ENCODE measurements around the gene LBX1. TPM values are rescaled to one million over a fixed set of nuclear protein-coding genes. Genes with fewer than 3 reads are reported as not detected.
A peak's percentile ranks its signal among the peaks of the same experiment; 100 is the strongest.

LBX1 gene
- total and polyA plus RNA-seq, 7 experiments from 2014 or later, result not detected

- POLR2A ChIA-PET, result no interaction called here
- peak overlapping the region in 9 of 10 donors; percentile 52 to 85 (median 69) for H3K4me3 Mint-ChIP-seq
Measured at GRCh38 chr10:101236376-101237080, 7.3 kb upstream of the LBX1 start.

DNA sequence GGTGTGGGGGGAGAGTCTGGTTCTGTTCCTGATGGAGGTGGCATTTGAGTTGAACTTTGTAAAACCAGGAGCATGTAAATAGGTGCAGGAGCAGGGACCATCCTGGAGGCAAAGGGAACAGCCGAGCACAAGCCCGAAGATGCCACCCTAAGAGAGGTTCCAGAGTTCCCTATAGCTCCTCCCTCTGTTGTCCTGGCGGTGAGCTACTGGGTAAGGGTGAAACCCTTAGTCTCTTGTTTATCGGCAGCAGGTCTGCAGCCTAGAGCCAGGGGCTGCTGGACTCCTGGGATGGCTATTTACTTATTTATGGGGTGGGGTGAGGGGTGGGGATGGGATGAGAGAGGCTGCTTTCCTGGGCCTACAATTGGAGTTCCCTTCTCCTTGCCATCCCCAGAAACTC, 6.5 kb upstream of the LBX1 start:
- H3K27ac ChIP-seq (ENCODE audit: low read depth, low read length), result no peak overlapping the region
- ATAC-seq, result no peak
- H3K4me3 Mint-ChIP-seq, result peak overlapping the region in 4 of 10 donors; percentile 37 to 80 (median 58)
- peak overlapping the region in 1 of 9 donors; percentile 51 for H3K27ac Mint-ChIP-seq
- H3K4me1 ChIP-seq (ENCODE audit: control insufficient read depth in 2 of 2, insufficient read depth in 2 of 2, low read length in 2 of 2), result peaks cover 6 to 16% of the 10 kb centered on the region in 2 donors
- no peaks in the 10 kb centered on the region for H3K9me3 ChIP-seq (ENCODE audit: control insufficient read depth in 2 of 3, low read length in 3 of 3)
- H3K27me3 Mint-ChIP-seq, result peaks cover 83 to 95% (median 88%) of the 10 kb centered on the region in 5 donors
- POLR2A ChIA-PET, result no interaction called here
- H3K27me3 ChIP-seq (ENCODE audit: control insufficient read depth in 2 of 2, insufficient read depth in 2 of 2, low read length in 2 of 2), result peaks cover 19 to 41% of the 10 kb centered on the region in 2 donors
- H3K9me3 Mint-ChIP-seq, result peaks cover 0 to 2% (median 0%) of the 10 kb centered on the region in 11 donors
- intact Hi-C loops (cut with micrococcal nuclease), result no loop called here
- DNase-seq, result no peak
- H3K36me3 Mint-ChIP-seq, result no peaks in the 10 kb centered on the region
- H3K4me3 ChIP-seq (ENCODE audit: low read length), result no peak overlapping the region
- no peaks in the 10 kb centered on the region for H3K36me3 ChIP-seq (ENCODE audit: control insufficient read depth in 2 of 3, insufficient read depth in 3 of 3, low read length in 3 of 3)
- H3K4me1 Mint-ChIP-seq, result peaks cover 9 to 24% (median 18%) of the 10 kb centered on the region in 7 donors
- CTCF ChIA-PET, result interaction anchor here (1.0 kb wide), 1 partner anchor 22 kb away, joined by 4 read pairs; no protein-coding TSS in a partner anchor

More at GRCh38 chr10:101236376-101237080, 7.3 kb upstream of the LBX1 start:
- Mint-ChIP-seq H3K9me3 (peaks cover 0 to 3% (median 0%) of the 10 kb centered on the region in 11 donors), H3K36me3 (no peaks in the 10 kb centered on the region), H3K4me1 (peaks cover 9 to 24% (median 15%) of the 10 kb centered on the region in 7 donors), H3K27me3 (peaks cover 83 to 92% (median 87%) of the 10 kb centered on the region in 5 donors), H3K27ac (no peak overlapping the region)
- DNase-seq (no peak), ATAC-seq (no peak)
- CTCF ChIA-PET, result no interaction called here
- no peaks in the 10 kb centered on the region for H3K9me3 ChIP-seq (ENCODE audit: control insufficient read depth in 2 of 3, low read length in 3 of 3)
- no peak overlapping the region for H3K27ac ChIP-seq (ENCODE audit: low read depth, low read length)
- peaks cover 6 to 16% of the 10 kb centered on the region in 2 donors for H3K4me1 ChIP-seq (ENCODE audit: control insufficient read depth in 2 of 2, insufficient read depth in 2 of 2, low read length in 2 of 2)
- H3K27me3 ChIP-seq (ENCODE audit: control insufficient read depth in 2 of 2, insufficient read depth in 2 of 2, low read length in 2 of 2), result peaks cover 19 to 41% of the 10 kb centered on the region in 2 donors
- H3K36me3 ChIP-seq (ENCODE audit: control insufficient read depth in 2 of 3, insufficient read depth in 3 of 3, low read length in 3 of 3), result no peaks in the 10 kb centered on the region
- H3K4me3 ChIP-seq (ENCODE audit: low read length), result no peak overlapping the region
- intact Hi-C loops (cut with micrococcal nuclease), result no loop called here

GRCh38 chr10:101234333-101234732, 5.1 kb upstream of the LBX1 start:
- Histone ChIP-seq H3K4me1 (ENCODE audit: control insufficient read depth in 2 of 2, insufficient read depth in 2 of 2, low read length in 2 of 2) (peaks cover 6 to 21% of the 10 kb centered on the region in 2 donors), H3K36me3 (ENCODE audit: control insufficient read depth in 2 of 3, insufficient read depth in 3 of 3, low read length in 3 of 3) (no peaks in the 10 kb centered on the region), H3K27ac (ENCODE audit: low read depth, low read length) (no peak overlapping the region), H3K9me3 (ENCODE audit: control insufficient read depth in 2 of 3, low read length in 3 of 3) (no peaks in the 10 kb centered on the region), H3K27me3 (ENCODE audit: control insufficient read depth in 2 of 2, insufficient read depth in 2 of 2, low read length in 2 of 2) (peaks cover 19 to 49% of the 10 kb centered on the region in 2 donors), H3K4me3 (ENCODE audit: low read length) (no peak overlapping the region)
- Mint-ChIP-seq H3K9me3 (peaks cover 0 to 2% (median 0%) of the 10 kb centered on the region in 11 donors), H3K27me3 (peaks cover 80 to 89% (median 85%) of the 10 kb centered on the region in 5 donors), H3K27ac (peak overlapping the region in 1 of 9 donors; percentile 35), H3K4me1 (peaks cover 13 to 28% (median 23%) of the 10 kb centered on the region in 7 donors), H3K36me3 (no peaks in the 10 kb centered on the region), H3K4me3 (no peak overlapping the region)
- ATAC-seq (no peak), DNase-seq (no peak)
- POLR2A ChIA-PET, result no interaction called here
- intact Hi-C loops (cut with micrococcal nuclease), result no loop called here
- CTCF ChIA-PET, result interaction anchor here (1.0 kb wide), 1 partner anchor 21 kb away, joined by 3 read pairs; no protein-coding TSS in a partner anchor

DNA sequence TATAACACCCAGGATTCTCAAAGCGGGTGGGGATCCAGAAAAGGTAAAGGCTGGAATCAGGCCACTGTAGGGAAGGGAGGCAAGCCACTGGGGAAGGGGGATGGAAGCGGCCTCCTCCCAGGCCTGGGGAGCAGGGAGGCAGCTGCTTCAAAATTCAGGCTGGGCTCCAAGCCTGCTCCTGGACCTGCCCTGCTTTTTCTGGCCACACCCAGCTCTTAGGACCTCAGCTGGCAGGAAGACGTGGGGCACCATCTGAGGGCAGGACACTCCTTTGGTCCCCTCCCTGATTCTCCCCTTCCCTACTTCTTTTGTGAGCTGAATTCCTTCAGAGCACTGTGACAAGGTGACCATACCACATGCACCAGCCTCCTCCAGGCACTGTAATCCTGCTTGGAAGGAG, 4.6 kb upstream of the LBX1 start:
- DNase-seq, result no peak
- Histone ChIP-seq H3K27ac (ENCODE audit: low read depth, low read length) (no peak overlapping the region), H3K36me3 (ENCODE audit: control insufficient read depth in 2 of 3, insufficient read depth in 3 of 3, low read length in 3 of 3) (no peaks in the 10 kb centered on the region), H3K27me3 (ENCODE audit: control insufficient read depth in 2 of 2, insufficient read depth in 2 of 2, low read length in 2 of 2) (peaks cover 18 to 51% of the 10 kb centered on the region in 2 donors), H3K4me1 (ENCODE audit: control insufficient read depth in 2 of 2, insufficient read depth in 2 of 2, low read length in 2 of 2) (peaks cover 9 to 23% of the 10 kb centered on the region in 2 donors), H3K9me3 (ENCODE audit: control insufficient read depth in 2 of 3, low read length in 3 of 3) (no peaks in the 10 kb centered on the region), H3K4me3 (ENCODE audit: low read length) (no peak overlapping the region)
- Mint-ChIP-seq H3K27me3 (peaks cover 79 to 88% (median 84%) of the 10 kb centered on the region in 5 donors), H3K9me3 (peaks cover 0 to 4% (median 0%) of the 10 kb centered on the region in 11 donors), H3K27ac (no peak overlapping the region), H3K36me3 (no peaks in the 10 kb centered on the region), H3K4me3 (no peak overlapping the region), H3K4me1 (peaks cover 16 to 32% (median 25%) of the 10 kb centered on the region in 7 donors)
- ChIA-PET POLR2A (no interaction called here), CTCF (interaction anchor here (1.0 to 1.6 kb wide), 2 partner anchors 18 to 20 kb away, joined by 3 read pairs; no protein-coding TSS in a partner anchor)
- intact Hi-C loops (cut with micrococcal nuclease), result no loop called here
- ATAC-seq, result no peak

DNA sequence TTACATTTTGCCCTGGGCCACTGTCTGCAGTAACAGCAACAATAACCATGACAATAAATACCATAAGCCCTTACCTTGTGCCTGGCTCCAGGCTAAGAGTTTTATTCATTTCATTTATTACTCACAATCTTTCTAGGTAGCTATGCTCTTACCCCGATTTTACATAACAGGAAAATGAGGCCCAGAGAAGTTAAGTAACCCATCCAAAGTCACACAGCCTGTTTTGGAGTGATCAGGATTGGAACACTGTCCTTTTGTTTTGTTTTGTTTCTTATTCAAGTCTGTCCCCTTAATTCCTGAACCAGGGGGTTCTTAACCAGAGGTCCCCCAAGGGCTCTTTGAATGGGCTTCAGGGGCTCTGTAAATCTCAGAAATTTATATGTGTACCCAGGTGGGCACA, 4.2 kb upstream of the LBX1 start:
- Mint-ChIP-seq H3K27ac (no peak overlapping the region), H3K36me3 (no peaks in the 10 kb centered on the region), H3K9me3 (peaks cover 0 to 4% (median 0%) of the 10 kb centered on the region in 11 donors), H3K4me3 (no peak overlapping the region), H3K27me3 (peaks cover 79 to 85% (median 83%) of the 10 kb centered on the region in 5 donors), H3K4me1 (peaks cover 16 to 32% (median 25%) of the 10 kb centered on the region in 7 donors)
- no peak overlapping the region for H3K4me3 ChIP-seq (ENCODE audit: low read length)
- intact Hi-C loops (cut with micrococcal nuclease), result no loop called here
- H3K27me3 ChIP-seq (ENCODE audit: control insufficient read depth in 2 of 2, insufficient read depth in 2 of 2, low read length in 2 of 2), result peaks cover 14 to 48% of the 10 kb centered on the region in 2 donors
- no peaks in the 10 kb centered on the region for H3K9me3 ChIP-seq (ENCODE audit: control insufficient read depth in 2 of 3, low read length in 3 of 3)
- POLR2A ChIA-PET, result no interaction called here
- H3K36me3 ChIP-seq (ENCODE audit: control insufficient read depth in 2 of 3, insufficient read depth in 3 of 3, low read length in 3 of 3), result no peaks in the 10 kb centered on the region
- no peak for DNase-seq
- CTCF ChIA-PET, result interaction anchor here (1.0 to 1.6 kb wide), 2 partner anchors 18 to 20 kb away, joined by 3 read pairs; no protein-coding TSS in a partner anchor
- peaks cover 9 to 24% of the 10 kb centered on the region in 2 donors for H3K4me1 ChIP-seq (ENCODE audit: control insufficient read depth in 2 of 2, insufficient read depth in 2 of 2, low read length in 2 of 2)
- ATAC-seq, result no peak
- H3K27ac ChIP-seq (ENCODE audit: low read depth, low read length), result no peak overlapping the region

DNA sequence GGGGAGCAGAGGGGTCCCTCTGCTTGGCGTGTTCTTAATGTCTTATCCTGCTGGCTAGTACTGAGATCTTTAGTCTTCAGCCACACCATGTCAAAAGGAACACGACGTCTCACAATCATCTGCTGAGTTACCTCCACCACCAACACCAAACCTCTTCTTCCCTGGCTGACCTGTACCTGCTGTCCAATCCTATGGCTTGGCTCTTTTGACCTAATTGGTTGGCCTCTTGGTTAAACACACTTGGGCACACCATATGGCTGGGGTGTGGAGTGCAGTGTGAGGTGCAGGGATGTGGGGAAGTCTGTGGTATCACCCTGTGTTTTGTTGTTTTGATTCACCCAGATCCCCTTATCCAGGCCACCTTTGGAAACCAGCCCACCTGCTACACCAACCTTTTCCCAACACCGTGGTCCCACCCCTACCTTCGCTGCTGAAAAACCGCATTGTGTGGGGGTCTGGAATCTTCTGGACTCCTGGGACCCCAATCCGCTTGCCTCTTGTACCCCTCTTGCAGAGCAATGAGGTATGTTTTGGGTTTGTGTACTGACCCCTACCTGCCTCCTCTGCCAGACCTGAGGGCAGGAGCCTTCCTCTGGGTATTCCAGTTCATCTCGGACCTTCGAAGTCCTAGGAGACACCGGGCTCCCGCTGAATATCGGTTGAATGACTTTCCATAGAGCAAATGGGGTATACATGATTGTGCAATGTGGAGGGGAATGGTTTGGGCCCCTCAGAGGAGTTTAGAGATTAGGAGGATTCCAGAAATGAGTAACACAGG, 2.8 kb upstream of the LBX1 start:
- no peak for DNase-seq
- Mint-ChIP-seq H3K4me3 (no peak overlapping the region), H3K36me3 (no peaks in the 10 kb centered on the region), H3K27me3 (peaks cover 77 to 83% (median 78%) of the 10 kb centered on the region in 5 donors), H3K9me3 (peaks cover 0 to 2% (median 0%) of the 10 kb centered on the region in 11 donors), H3K4me1 (peaks cover 15 to 32% (median 26%) of the 10 kb centered on the region in 7 donors), H3K27ac (no peak overlapping the region)
- intact Hi-C loops (cut with micrococcal nuclease), result no loop called here
- peaks cover 4 to 29% of the 10 kb centered on the region in 2 donors for H3K4me1 ChIP-seq (ENCODE audit: control insufficient read depth in 2 of 2, insufficient read depth in 2 of 2, low read length in 2 of 2)
- CTCF ChIA-PET, result no interaction called here
- peaks cover 6 to 40% of the 10 kb centered on the region in 2 donors for H3K27me3 ChIP-seq (ENCODE audit: control insufficient read depth in 2 of 2, insufficient read depth in 2 of 2, low read length in 2 of 2)
- POLR2A ChIA-PET, result no interaction called here
- H3K4me3 ChIP-seq (ENCODE audit: low read length), result no peak overlapping the region
- no peak overlapping the region for H3K27ac ChIP-seq (ENCODE audit: low read depth, low read length)
- H3K9me3 ChIP-seq (ENCODE audit: control insufficient read depth in 2 of 3, low read length in 3 of 3), result no peaks in the 10 kb centered on the region
- ATAC-seq, result no peak
- H3K36me3 ChIP-seq (ENCODE audit: control insufficient read depth in 2 of 3, insufficient read depth in 3 of 3, low read length in 3 of 3), result no peaks in the 10 kb centered on the region

Data from naive thymus-derived CD4-positive, alpha-beta T cell (primary cell).